CD14-positive monocyte (primary cell): ENCODE measurements around the gene GCGR. TPM values are rescaled to one million over a fixed set of nuclear protein-coding genes. Genes with fewer than 3 reads are reported as not detected.

Source experiments
- DNase-seq, 3 donors: peaks; one replicate each; pipeline ENCODE4 v3.0.0-alpha.2; 2011 to 2022
- H2AFZ ChIP-seq: 2 replicates; pipeline ENCODE4 v1.6.0; 2012; ENCODE audit warnings: mild to moderate bottlenecking, low read depth, low read length, inconsistent platforms; ENCODE audit not compliant: insufficient read depth, poor library complexity, severe bottlenecking
- H3K27ac ChIP-seq, 2 donors: 1 replicate in 1 of 2; 2 replicates in 1 of 2; pipeline ENCODE4 v1.5.1; 2012 to 2013; ENCODE audit warnings: low read length in 2 of 2, control low read depth in 1 of 2, inconsistent platforms in 1 of 2, low read depth in 1 of 2, mild to moderate bottlenecking in 1 of 2
- H3K27me3 ChIP-seq, 2 donors: one replicate each; pipeline versions ENCODE4 v1.6.0 to v1.6.1; 2011 to 2013; ENCODE audit warnings: low read length in 2 of 2; ENCODE audit not compliant: control insufficient read depth in 2 of 2, insufficient read depth in 2 of 2
- H3K36me3 ChIP-seq, 2 donors: replicated peaks in 1 of 2; 1 replicate in 1 of 2; 2 replicates in 1 of 2; pipeline versions ENCODE4 v1.5.1 to v1.6.1; 2012 to 2013; ENCODE audit warnings: low read length in 2 of 2, control low read depth in 1 of 2, inconsistent platforms in 1 of 2, mild to moderate bottlenecking in 1 of 2; ENCODE audit not compliant: insufficient read depth in 2 of 2, control insufficient read depth in 1 of 2
- H3K4me1 ChIP-seq, 2 donors: 1 replicate in 1 of 2; 2 replicates in 1 of 2; pipeline versions ENCODE4 v1.5.1 to v1.6.1; 2012 to 2013; ENCODE audit warnings: low read length in 2 of 2, control low read depth in 1 of 2, inconsistent platforms in 1 of 2, mild to moderate bottlenecking in 1 of 2, moderate library complexity in 1 of 2; ENCODE audit not compliant: insufficient read depth in 2 of 2, control insufficient read depth in 1 of 2
- H3K4me2 ChIP-seq: replicated peaks from 2 replicates; pipeline ENCODE3; 2012; ENCODE audit warnings: low read length, moderate library complexity, mild to moderate bottlenecking; ENCODE audit not compliant: poor library complexity, severe bottlenecking; ENCODE audit errors: extremely low read depth
- H3K4me3 ChIP-seq, 3 experiments: fragments of 200-600 bp in 1 of 3; sonication (generic) in 1 of 3; replicated peaks in 1 of 3; 1 replicate in 2 of 3; 2 replicates in 1 of 3; pipeline ENCODE4 v1.5.1; 2011 to 2013; ENCODE audit warnings: low read length in 3 of 3, mild to moderate bottlenecking in 3 of 3, control low read depth in 2 of 3, low read depth in 2 of 3, inconsistent platforms in 1 of 3, moderate library complexity in 1 of 3
- H3K79me2 ChIP-seq: 2 replicates; pipeline ENCODE4 v1.6.0; 2012; ENCODE audit warnings: mild to moderate bottlenecking, control low read depth, inconsistent platforms, low read length, moderate library complexity; ENCODE audit not compliant: insufficient read depth
- H3K9ac ChIP-seq: 2 replicates; pipeline ENCODE4 v1.6.0; 2017; ENCODE audit warnings: low read length, mild to moderate bottlenecking; ENCODE audit not compliant: insufficient read depth, poor library complexity, severe bottlenecking
- H3K9me3 ChIP-seq, 2 donors: replicated peaks in 1 of 2; 1 replicate in 1 of 2; 2 replicates in 1 of 2; pipeline versions ENCODE4 v1.5.1 to v1.6.1; 2012 to 2013; ENCODE audit warnings: low read length in 2 of 2, control low read depth in 1 of 2; ENCODE audit not compliant: control insufficient read depth in 1 of 2, insufficient read depth in 1 of 2
- H4K20me1 ChIP-seq: 2 replicates; pipeline ENCODE4 v1.6.0; 2012; ENCODE audit warnings: mild to moderate bottlenecking, low read length, control low read depth, moderate library complexity; ENCODE audit not compliant: insufficient read depth
- H3K27ac Mint-ChIP-seq, 7 donors: one replicate each; pipeline ENCODE4 v1.8.0; 2020; ENCODE audit warnings: mild to moderate bottlenecking in 7 of 7, mixed read lengths in 7 of 7, moderate library complexity in 6 of 7, inconsistent platforms in 2 of 7
- H3K27me3 Mint-ChIP-seq, 3 donors: one replicate each; pipeline ENCODE4 v1.8.0; 2021 to 2022; ENCODE audit warnings: low read depth in 3 of 3, mild to moderate bottlenecking in 3 of 3, mixed read lengths in 3 of 3, moderate library complexity in 3 of 3, inconsistent platforms in 1 of 3
- H3K36me3 Mint-ChIP-seq, 2 donors: one replicate each; pipeline ENCODE4 v1.8.0; 2020; ENCODE audit warnings: mixed read lengths in 2 of 2, inconsistent platforms in 1 of 2, mild to moderate bottlenecking in 1 of 2
- H3K4me1 Mint-ChIP-seq: one replicate; pipeline ENCODE4 v1.8.0; 2020; ENCODE audit warnings: mild to moderate bottlenecking, mixed read lengths
- H3K4me3 Mint-ChIP-seq, 2 donors: one replicate each; pipeline ENCODE4 v1.8.0; 2020; ENCODE audit warnings: mild to moderate bottlenecking in 2 of 2, mixed read lengths in 2 of 2, moderate library complexity in 1 of 2
- H3K9me3 Mint-ChIP-seq, 7 donors: one replicate each; pipeline ENCODE4 v1.8.0; 2020 to 2022; ENCODE audit warnings: mixed read lengths in 7 of 7, mild to moderate bottlenecking in 6 of 7, moderate library complexity in 6 of 7, inconsistent platforms in 2 of 7
- CTCF ChIP-seq: fragments of 200-600 bp; IDR thresholded peaks from one replicate; pipeline ENCODE4 v1.8.0; 2022; ENCODE audit warnings: antibody characterized with exemption, mild to moderate bottlenecking
- WGBS: methylation state at CpG from one replicate; pipeline ENCODE4 v1.1.5; 2013; ENCODE audit warnings: missing lambda C conversion rate; ENCODE audit not compliant: insufficient coverage; 5-methylcytosine and 5-hydroxymethylcytosine counted together
- intact Hi-C, 2 donors: fragments of 100-400 bp; cut with micrococcal nuclease; formaldehyde crosslinking; loops; one replicate each; pipeline versions ENCODE4 v1.15.0 to v1.15.1; 2023
- polyA plus RNA-seq, 3 donors: library from polyadenylated mRNA; depleted of rRNA in 1 of 3; unstranded in 2 of 3; stranded (reverse) in 1 of 3; fragments of 300-500 nt in 2 of 3; fragments of >200 nt in 1 of 3; fragmentation: Illumina TruSeq in 2 of 3; gene quantifications; 1 replicate in 2 of 3; 2 replicates in 1 of 3; pipeline ENCODE4 v1.2.3, GENCODE V29; 2012 to 2021

GCGR gene
- polyA plus RNA-seq, 3 donors, result not detected

- TF ChIP-seq CTCF, result no peak
- peaks cover 2% of the 10 kb centered on the region for H3K4me1 Mint-ChIP-seq
- H3K4me3 ChIP-seq, result no peak overlapping the region
- no peak overlapping the region for H2AFZ ChIP-seq
- no peak overlapping the region for H3K9ac ChIP-seq
- no peaks in the 10 kb centered on the region for H3K9me3 ChIP-seq
- H3K27ac ChIP-seq, result no peak overlapping the region
- H4K20me1 ChIP-seq, result peaks cover 69% of the 10 kb centered on the region
- H3K36me3 ChIP-seq, result peaks cover 75 to 81% of the 10 kb centered on the region in 2 donors
- peaks cover 0 to 3% (median 2%) of the 10 kb centered on the region in 3 donors for H3K27me3 Mint-ChIP-seq
- DNase-seq, result no peak
- WGBS, result 93% methylated on average over 12 of the region's 12 CpGs
- peaks cover 0 to 2% (median 0%) of the 10 kb centered on the region in 7 donors for H3K9me3 Mint-ChIP-seq
- intact Hi-C loops, result no loop called here
- H3K4me3 Mint-ChIP-seq, result no peak overlapping the region
- H3K4me1 ChIP-seq, result no peaks in the 10 kb centered on the region
- H3K4me2 ChIP-seq, result no peak overlapping the region
- H3K79me2 ChIP-seq, result peaks cover 72% of the 10 kb centered on the region
- H3K36me3 Mint-ChIP-seq, result peaks cover 51 to 91% of the 10 kb centered on the region in 2 donors
- H3K27me3 ChIP-seq, result no peaks in the 10 kb centered on the region
- peak overlapping the region in 2 of 7 donors; percentile 17 to 72 for H3K27ac Mint-ChIP-seq
Observed at GRCh38 chr17:81852237-81852636, 48.3 kb downstream of the GCGR start.

DNA sequence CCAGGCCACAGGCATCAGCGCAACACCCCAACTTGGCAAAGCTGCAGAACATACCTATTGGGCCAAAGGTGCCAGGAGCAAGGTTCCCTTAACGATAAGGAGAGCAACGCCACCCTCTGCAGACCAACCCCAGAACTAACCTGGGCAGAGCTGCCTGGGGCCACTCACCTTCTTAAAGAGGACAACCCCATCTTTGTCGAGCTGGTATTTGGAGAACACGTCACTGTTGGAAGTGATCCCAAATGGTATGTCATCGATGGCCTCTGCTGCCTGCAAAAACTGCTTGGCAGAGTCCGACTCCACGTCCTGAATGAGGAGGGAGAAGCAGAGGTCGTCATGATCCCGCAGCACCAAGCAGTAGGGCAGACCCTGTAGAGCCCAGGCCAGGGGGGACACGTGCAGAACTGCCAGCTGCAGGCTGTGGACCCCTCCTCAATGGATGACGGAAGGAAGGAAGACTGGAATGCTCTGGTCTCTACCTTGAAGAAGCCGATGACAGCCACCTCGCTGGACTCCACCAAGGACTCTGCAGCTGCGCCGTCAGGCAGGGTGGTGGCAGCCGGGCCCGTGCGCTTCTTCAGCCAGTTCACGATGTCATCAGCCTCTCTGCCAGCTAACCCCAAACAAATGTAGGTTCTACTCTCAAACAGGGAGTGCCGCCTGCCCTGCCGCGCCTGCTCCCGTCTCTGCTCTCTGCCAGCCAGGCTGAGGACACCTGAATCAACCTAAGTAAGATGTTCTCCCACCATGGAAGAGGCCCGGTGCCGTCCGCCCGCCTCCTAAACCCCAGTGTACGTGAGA lies 51.2 kb downstream of the GCGR start:
- Histone ChIP-seq H3K79me2 (peaks cover 96% of the 10 kb centered on the region), H4K20me1 (peaks cover 92% of the 10 kb centered on the region), H3K27ac (no peak overlapping the region), H3K27me3 (no peaks in the 10 kb centered on the region), H2AFZ (no peak overlapping the region), H3K9me3 (no peaks in the 10 kb centered on the region), H3K4me2 (no peak overlapping the region), H3K4me1 (peaks cover 22 to 25% of the 10 kb centered on the region in 2 donors), H3K36me3 (peaks cover 68 to 90% of the 10 kb centered on the region in 2 donors), H3K4me3 (no peak overlapping the region), H3K9ac (no peak overlapping the region)
- Mint-ChIP-seq H3K27ac (peak overlapping the region in 4 of 7 donors; percentile 31 to 83 (median 52)), H3K27me3 (peaks cover 0 to 3% (median 2%) of the 10 kb centered on the region in 3 donors), H3K9me3 (peaks cover 0 to under 1% (median 0%) of the 10 kb centered on the region in 7 donors), H3K36me3 (peaks cover 63 to 88% of the 10 kb centered on the region in 2 donors), H3K4me3 (no peak overlapping the region), H3K4me1 (peaks cover 26% of the 10 kb centered on the region)
- 91% methylated on average over 12 of the region's 29 CpGs for WGBS
- intact Hi-C loops, result loop anchor here in 1 of 2 donors (5.0 kb wide), 1 partner anchor 33 kb away; no protein-coding TSS in a partner anchor
- TF ChIP-seq CTCF, result no peak
- no peak for DNase-seq
